Esophagus (tissue), 2 donors: ENCODE data around the gene LRRC37A3. TPM values are rescaled to one million over a fixed set of nuclear protein-coding genes. Genes with fewer than 3 reads are reported as not detected.
"Not testable (repeated sequence)": the region's sequence is repeated elsewhere in the genome, so short reads cannot be mapped to it uniquely, and the experiment has no call there.

Experiments used
- H3K27ac ChIP-seq, 2 donors: one replicate each; pipeline ENCODE4 v1.5.1; 2013; ENCODE audit warnings: low read depth in 2 of 2, mild to moderate bottlenecking in 2 of 2, inconsistent platforms in 1 of 2, low read length in 1 of 2, moderate library complexity in 1 of 2
- H3K27me3 ChIP-seq, 2 donors: one replicate each; pipeline ENCODE4 v1.6.1; 2013; ENCODE audit warnings: low read length in 2 of 2, control low read depth in 1 of 2, mild to moderate bottlenecking in 1 of 2; ENCODE audit not compliant: insufficient read depth in 2 of 2, control insufficient read depth in 1 of 2
- H3K36me3 ChIP-seq, 2 donors: one replicate each; pipeline ENCODE4 v1.6.1; 2013; ENCODE audit warnings: low read length in 1 of 2; ENCODE audit not compliant: control insufficient read depth in 2 of 2, insufficient read depth in 2 of 2
- H3K4me1 ChIP-seq, 2 donors: one replicate each; pipeline ENCODE4 v1.6.1; 2013; ENCODE audit warnings: low read length in 1 of 2; ENCODE audit not compliant: control insufficient read depth in 2 of 2, insufficient read depth in 2 of 2
- H3K4me3 ChIP-seq, 2 donors: one replicate each; pipeline ENCODE4 v1.5.1; 2013; ENCODE audit warnings: low read length in 2 of 2, mild to moderate bottlenecking in 2 of 2, low read depth in 1 of 2, moderate library complexity in 1 of 2
- H3K9me3 ChIP-seq, 2 donors: one replicate each; pipeline ENCODE4 v1.6.1; 2013; ENCODE audit warnings: mild to moderate bottlenecking in 2 of 2, low read depth in 1 of 2, low read length in 1 of 2, moderate library complexity in 1 of 2; ENCODE audit not compliant: control insufficient read depth in 2 of 2, insufficient read depth in 1 of 2
- WGBS, 2 donors: extraction: QIAGEN DNeasy Blood & Tissue Kit; methylation state at CpG; one replicate each; pipeline ENCODE4 v1.1.7; 2013; 5-methylcytosine and 5-hydroxymethylcytosine counted together
- polyA plus RNA-seq, 2 donors: library from polyadenylated mRNA; stranded (reverse); fragments of 200-250 nt; gene quantifications; one replicate each; pipeline ENCODE4 v1.2.3, GENCODE V29; 2013
- donor health status: healthy with polysubstance abuse.
- donor health status: Bipolar disorder and iron deficiency.

LRRC37A3 gene
- polyA plus RNA-seq, 2 donors, result 0.89 to 7.2 TPM

DNA sequence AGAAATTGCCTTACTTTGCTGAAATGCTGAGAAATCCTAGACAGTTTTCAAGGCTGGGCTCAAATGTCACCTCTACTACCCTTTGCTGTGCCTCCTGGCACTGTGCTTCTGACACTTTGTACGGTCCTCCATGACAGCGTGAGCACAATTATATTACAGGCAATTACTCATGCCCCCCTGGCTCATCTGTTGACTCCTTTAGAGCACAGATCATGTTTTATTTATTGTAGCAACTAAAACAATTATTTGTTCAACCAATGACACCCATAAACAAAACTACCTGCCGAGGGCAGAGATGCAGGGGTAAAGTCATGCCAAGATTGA lies 9.1 kb downstream of the LRRC37A3 start:
- not testable (repeated sequence) for H3K36me3 ChIP-seq, H3K9me3 ChIP-seq, H3K4me1 ChIP-seq, H3K27me3 ChIP-seq, H3K27ac ChIP-seq, H3K4me3 ChIP-seq
- 85 to 86% methylated on average over 1 of the region's 3 CpGs for WGBS, 2 donors

DNA sequence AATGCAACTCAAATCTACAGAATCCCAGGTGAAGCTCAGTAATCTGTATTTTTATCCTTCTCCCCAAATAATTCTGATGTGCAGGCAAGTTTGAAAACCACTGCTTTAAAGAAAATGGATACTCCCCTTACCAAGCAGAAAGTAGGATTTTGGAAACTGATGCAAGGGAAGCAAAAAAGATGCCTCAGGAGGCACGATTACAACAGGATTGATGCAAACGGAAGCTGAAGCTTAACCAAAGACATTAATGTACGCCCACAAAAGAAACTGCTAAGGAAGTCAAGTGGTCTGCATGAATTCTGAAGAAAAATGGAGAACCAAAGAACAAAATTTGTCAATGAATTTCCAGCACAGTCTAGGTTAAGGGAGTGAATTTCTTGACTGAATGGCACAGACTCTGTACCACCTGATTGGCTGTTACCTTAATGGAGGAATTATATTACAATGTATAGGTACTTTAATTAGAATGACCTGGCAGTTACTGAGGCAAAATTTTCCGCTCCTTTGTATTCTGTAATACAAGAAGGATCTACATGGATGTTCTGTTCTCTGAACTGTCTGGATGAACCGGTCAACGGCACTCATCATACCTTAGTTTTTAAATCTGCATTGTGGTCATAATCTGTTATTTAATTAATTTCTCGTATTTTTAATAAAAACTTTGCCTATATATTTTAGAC lies 9.6 kb downstream of the LRRC37A3 start:
- not testable (repeated sequence) for H3K9me3 ChIP-seq, H3K4me3 ChIP-seq, H3K27me3 ChIP-seq, H3K27ac ChIP-seq, H3K4me1 ChIP-seq, H3K36me3 ChIP-seq
- WGBS, 2 donors, result 83 to 88% methylated on average over 5 to 6 of the region's 7 CpGs

DNA sequence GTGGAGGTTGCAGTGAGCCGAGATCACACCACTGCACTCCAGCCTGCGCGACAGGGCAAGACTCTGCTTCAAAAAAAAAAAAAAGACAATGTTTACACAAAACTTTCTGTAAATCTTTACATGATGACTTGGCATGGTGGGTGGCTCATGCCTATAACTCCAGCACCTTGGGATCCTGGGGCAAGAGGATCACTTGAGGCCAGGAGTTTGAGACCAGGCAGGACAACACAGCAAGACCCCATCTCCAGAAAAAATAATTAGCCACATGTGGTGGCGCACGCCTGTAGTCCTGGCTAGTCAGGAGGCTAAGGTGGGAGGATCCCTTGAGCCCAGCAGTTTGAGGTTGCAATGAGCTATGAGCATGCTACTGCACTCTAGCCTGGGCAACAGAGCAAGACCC lies 15.2 kb downstream of the LRRC37A3 start:
- not testable (repeated sequence) for H3K27ac ChIP-seq, H3K36me3 ChIP-seq, H3K9me3 ChIP-seq, H3K4me1 ChIP-seq, H3K4me3 ChIP-seq, H3K27me3 ChIP-seq
- 98 to 100% methylated on average over 2 of the region's 5 CpGs for WGBS, 2 donors

DNA sequence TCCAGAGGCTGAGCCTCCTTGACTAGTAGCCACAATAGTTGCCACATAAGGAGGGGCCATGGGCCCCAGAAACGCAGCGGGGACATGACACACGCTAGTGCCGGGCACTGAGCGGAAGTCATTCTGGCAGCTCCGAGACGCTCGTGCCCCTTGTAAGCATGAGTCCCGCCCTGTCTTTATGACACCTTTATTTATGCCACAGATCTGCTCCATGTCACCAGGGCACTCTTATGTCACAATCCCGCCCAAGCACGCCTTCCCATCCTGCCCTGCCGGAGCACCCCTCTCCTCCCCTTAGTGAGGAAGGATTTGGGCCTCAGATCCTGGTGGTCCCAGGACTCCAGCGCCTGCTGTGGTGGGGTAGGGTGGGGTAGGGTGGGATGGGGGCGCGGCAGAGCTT lies 22.1 kb downstream of the LRRC37A3 start:
- not testable (repeated sequence) for H3K9me3 ChIP-seq, H3K36me3 ChIP-seq, H3K4me3 ChIP-seq, H3K27me3 ChIP-seq, H3K4me1 ChIP-seq, H3K27ac ChIP-seq
- WGBS, 2 donors, result 93 to 94% methylated on average over 13 to 15 of the region's 15 CpGs

DNA sequence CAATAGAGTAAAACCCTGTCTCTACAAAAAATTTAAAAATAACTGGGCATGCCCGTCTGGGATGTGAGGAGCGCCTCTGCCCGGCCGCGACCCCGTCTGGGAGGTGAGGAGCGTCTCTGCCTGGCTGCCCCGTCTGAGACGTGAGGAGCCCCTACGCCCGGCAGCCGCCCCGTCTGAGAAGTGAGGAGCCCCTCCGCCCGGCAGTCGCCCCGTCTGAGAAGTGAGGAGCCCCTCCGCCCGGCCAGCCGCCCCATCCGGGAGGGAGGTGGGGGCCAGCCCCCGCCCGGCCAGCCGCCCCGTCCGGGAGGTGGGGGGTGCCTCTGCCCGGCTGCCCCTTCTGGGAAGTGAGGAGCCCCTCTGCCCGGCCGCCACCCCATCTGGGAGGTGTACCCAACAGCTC lies 45.1 kb downstream of the LRRC37A3 start:
- WGBS, 2 donors, result 96 to 97% methylated on average over 27 to 29 of the region's 29 CpGs
- not testable (repeated sequence) for H3K27me3 ChIP-seq, H3K36me3 ChIP-seq

DNA sequence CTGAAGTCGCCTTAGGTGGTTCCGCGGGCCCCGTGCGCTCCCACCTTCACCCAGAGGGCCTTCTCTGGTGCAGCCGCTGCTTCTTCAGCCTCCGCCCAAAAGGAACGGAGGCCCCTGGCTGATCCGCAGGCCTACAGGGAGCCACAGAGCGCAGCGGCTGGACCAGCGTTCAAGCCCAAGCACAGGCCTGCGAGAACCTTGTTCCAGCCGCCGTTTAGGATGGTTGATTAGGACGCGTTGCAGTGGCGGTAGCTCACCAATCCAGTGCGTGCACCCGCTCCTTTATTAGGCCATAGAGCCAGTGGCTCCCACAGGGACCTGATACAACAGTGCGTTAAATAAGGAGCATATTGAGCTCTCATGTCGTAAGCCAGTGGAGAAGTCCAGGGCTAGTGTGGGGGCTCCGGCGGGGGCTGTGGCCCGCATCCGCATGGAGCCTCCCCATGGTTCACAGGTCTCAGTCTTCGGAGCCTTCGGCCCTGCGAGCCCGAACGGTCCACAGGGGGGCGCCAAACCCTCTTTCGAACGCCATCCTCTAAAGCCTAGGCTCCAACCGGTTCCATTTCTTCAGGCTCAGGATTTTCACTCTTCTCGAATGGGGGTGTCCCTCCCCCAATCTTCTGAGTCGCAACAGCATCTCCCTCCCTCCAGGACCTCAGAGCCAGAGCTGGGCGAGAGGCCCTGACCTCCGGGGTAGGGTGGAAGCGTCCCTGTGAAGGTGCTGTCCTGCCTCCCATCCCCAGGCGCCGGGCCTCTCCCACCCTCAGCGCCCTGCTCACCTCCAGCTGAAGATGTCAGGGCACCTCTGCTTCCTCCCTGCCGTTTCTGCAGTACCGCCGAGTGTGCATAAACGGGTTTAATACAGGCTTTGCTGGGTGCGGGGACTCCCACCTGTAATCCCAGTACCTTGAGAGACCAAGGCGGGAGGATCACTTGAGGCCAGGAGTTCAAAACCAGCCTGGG lies 71.5 kb downstream of the LRRC37A3 start:
- not testable (repeated sequence) for H3K36me3 ChIP-seq, H3K27ac ChIP-seq, H3K4me1 ChIP-seq, H3K9me3 ChIP-seq, H3K27me3 ChIP-seq, H3K4me3 ChIP-seq
- WGBS, 2 donors, result 56 to 62% methylated on average over 43 to 49 of the region's 49 CpGs

More for the DNA sequence above, 45.1 kb downstream of the LRRC37A3 start:
- not testable (repeated sequence) for H3K9me3 ChIP-seq, H3K4me1 ChIP-seq, H3K27ac ChIP-seq, H3K4me3 ChIP-seq

DNA sequence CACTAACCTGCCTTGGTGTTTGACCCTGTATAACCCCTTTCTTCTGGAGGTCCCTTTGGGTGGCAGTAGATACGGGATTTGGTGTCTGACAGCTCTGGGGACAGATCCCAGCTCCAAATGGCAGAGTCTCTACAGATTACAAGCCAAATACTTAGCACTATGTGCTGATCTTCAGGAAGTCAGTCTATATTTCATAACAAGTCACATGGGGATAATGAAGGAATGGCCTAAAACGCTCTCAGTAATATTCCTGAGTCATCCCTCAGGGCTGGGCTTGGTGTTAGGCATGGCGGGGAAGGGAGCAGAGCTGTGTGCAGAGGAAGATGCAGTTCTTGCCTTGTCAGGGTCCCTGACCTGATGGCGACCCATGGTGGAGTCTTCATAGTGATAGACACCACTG lies 72.4 kb downstream of the LRRC37A3 start:
- not testable (repeated sequence) for H3K27me3 ChIP-seq, H3K4me3 ChIP-seq, H3K36me3 ChIP-seq, H3K9me3 ChIP-seq, H3K4me1 ChIP-seq, H3K27ac ChIP-seq
- WGBS, 2 donors, result 56 to 81% methylated on average over 3 of the region's 4 CpGs

DNA sequence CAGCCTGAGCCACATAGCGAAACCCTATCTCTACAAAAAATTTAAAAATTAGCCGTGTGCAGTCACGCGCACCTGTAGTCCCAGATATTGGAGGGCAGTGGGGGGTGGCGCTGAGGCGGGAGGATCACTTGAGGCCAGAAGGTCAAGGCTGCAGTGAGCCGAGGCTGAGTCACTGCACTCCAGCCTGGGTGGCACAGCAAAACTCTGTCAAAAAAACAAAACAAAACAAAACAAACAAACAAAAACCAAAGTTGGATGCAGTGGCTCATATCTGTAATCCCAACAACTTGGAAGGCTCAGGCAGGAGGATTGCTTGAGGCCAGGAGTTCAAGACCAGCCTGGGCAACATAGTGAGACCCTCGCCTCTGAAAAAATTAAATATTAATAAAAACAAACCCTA lies 75.4 kb downstream of the LRRC37A3 start:
- not testable (repeated sequence) for H3K27me3 ChIP-seq, H3K27ac ChIP-seq, H3K36me3 ChIP-seq, H3K4me1 ChIP-seq, H3K4me3 ChIP-seq, H3K9me3 ChIP-seq
- 83 to 85% methylated on average over 8 of the region's 8 CpGs for WGBS, 2 donors

DNA sequence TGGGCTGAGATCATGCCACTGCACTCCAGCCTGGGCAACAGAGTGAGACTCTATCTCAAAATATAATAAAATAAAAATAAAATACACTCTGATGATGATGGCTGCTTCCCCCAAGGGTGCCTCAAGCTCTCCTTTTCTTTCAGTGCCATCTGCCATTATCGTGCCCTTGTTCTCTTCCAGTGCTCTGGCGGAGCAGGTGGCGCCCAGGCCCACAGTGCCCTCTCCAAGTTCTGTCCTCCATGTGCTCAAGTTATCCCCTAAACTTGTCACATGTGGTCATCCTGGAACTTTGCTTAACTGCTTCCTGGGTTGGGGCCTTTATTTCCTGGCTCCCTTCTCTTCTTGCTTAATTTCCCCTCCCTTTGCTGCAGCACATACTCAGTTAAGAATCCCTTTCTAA lies 76.4 kb downstream of the LRRC37A3 start:
- not testable (repeated sequence) for H3K27ac ChIP-seq, H3K9me3 ChIP-seq, H3K27me3 ChIP-seq, H3K4me3 ChIP-seq, H3K36me3 ChIP-seq, H3K4me1 ChIP-seq
- 91 to 97% methylated on average over 3 of the region's 3 CpGs for WGBS, 2 donors

DNA sequence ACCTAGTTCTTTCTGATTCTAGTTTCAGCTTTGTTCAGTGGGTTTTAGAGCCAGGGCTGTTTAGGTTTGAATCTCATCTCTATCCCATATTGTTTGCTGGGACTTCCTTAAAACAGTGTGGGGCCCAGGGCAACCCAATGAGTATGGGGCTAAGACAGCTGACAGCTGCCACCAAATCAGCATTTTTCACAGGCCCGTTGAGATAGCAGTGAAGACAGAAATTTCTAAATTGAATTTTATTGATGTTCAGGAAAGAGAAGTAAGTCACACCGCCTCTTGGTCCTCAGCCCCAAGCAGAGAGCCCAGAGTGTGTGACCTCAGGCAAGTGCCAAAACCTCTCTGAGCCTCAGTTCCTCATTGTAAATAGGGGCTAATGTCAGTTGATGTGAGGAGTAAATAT lies 78.3 kb downstream of the LRRC37A3 start:
- H3K9me3 ChIP-seq, H3K4me3 ChIP-seq: not testable (repeated sequence)
- WGBS, 2 donors, result 65 to 67% methylated on average over 2 of the region's 2 CpGs

More for the DNA sequence above, 78.3 kb downstream of the LRRC37A3 start:
- H3K36me3 ChIP-seq, H3K27ac ChIP-seq, H3K4me1 ChIP-seq, H3K27me3 ChIP-seq: not testable (repeated sequence)
